Measurements from ENCODE around the gene PTK6. TPM values are rescaled to one million over a fixed set of nuclear protein-coding genes. Genes with fewer than 3 reads are reported as not detected.
"Not testable (repeated sequence)": the region's sequence is repeated elsewhere in the genome, so short reads cannot be mapped to it uniquely, and the experiment has no call there.

The PTK6 gene
- total RNA-seq, 4 donors from 2014 or later = under 0.01 TPM; not detected in 2

DNA sequence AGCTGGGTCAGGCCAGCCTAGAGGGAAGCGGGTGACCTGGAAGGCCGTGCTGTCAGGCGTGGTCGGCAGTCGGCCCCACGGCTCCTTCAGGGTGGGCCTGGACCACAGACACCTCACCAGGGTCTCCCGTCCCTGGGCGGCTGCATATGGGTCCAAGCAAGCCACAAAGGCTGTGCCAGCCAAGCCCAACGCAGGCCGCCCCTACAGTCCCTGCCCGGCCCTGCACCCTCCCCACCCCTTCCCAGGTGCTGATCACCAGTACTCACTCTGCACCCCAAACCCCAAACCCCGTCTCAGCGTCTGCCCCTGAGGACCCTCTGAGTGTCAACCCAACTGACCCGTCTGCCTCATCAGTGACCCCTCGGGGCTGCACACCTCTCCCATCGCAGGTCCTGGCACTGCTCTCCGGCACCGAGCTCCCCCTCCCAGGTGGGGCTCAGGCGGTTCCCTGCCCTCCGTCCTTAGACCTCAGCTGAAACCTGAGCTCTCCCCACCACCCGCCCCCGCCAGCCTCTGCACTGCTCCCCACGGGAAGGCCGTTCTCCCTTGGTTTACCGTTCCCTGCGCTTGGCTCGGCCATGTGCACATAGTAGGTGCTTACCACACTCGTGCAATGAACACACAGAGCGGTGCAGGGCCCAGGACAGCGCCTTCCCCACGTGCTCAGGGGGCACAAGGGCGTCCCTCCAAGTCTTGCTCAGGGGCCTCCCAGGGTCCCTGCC lies 18.1 kb downstream of the PTK6 start:
- TF ChIP-seq POLR2A (IDR thresholded peaks at IDR 0.05) = no peak
- TF ChIP-seq, protein P1, sequence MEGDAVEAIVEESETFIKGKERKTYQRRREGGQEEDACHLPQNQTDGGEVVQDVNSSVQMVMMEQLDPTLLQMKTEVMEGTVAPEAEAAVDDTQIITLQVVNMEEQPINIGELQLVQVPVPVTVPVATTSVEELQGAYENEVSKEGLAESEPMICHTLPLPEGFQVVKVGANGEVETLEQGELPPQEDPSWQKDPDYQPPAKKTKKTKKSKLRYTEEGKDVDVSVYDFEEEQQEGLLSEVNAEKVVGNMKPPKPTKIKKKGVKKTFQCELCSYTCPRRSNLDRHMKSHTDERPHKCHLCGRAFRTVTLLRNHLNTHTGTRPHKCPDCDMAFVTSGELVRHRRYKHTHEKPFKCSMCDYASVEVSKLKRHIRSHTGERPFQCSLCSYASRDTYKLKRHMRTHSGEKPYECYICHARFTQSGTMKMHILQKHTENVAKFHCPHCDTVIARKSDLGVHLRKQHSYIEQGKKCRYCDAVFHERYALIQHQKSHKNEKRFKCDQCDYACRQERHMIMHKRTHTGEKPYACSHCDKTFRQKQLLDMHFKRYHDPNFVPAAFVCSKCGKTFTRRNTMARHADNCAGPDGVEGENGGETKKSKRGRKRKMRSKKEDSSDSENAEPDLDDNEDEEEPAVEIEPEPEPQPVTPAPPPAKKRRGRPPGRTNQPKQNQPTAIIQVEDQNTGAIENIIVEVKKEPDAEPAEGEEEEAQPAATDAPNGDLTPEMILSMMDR (IDR thresholded peaks at IDR 0.05) = no peak
- Histone ChIP-seq H3K27me3 (no peaks in the 10 kb centered on the region), H3K4me1 (peaks cover 0 to 26% of the 10 kb centered on the region in 2 donors), H3K9me3 (no peaks in the 10 kb centered on the region), H3K27ac (peak overlapping the region; percentile 90 to 93), H3K4me3 (peak overlapping the region; percentile 77 to 94), H3K36me3 (no peaks in the 10 kb centered on the region)
- peak in 1 of 2 donors; percentile 26 for DNase-seq
- intact Hi-C loops (cut with DNase I; ENCODE audit: low total_unique reads) = no loop called here

DNA sequence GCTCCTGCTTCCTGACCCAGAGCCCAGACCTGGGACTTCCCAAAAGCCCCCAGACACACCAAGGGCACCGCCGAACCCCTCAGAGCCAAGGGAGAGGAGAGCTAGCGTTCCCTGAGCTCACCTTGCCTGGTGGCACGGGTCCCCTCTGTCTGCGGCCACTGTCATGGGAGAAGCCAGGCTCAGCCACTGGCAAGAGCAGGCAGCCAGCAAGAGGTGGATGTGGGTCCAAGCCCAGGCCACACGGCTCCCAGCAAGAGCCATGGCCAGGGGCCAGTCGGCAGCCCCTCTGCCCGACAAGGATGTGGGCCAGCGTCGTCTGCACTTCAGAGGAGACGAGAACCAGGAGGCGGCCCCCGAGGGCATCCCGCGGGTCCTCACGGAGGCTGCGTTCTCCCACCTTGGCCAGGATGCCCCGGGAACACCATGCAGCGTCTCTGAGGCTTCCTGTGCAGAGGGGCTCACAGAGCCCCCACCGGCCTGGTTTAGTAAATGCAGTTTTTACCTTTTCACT lies 18.8 kb downstream of the PTK6 start:
- peak in 1 of 2 donors; percentile 20 for DNase-seq
- no peak overlapping the region for H3K4me3 ChIP-seq
- H3K4me1 ChIP-seq = peaks cover 0 to 26% of the 10 kb centered on the region in 2 donors
- H3K9me3 ChIP-seq = no peaks in the 10 kb centered on the region
- no peaks in the 10 kb centered on the region for H3K36me3 ChIP-seq
- H3K27me3 ChIP-seq = no peaks in the 10 kb centered on the region
- no peak overlapping the region for H3K27ac ChIP-seq
- TF ChIP-seq POLR2A (IDR thresholded peaks at IDR 0.05) = no peak
- TF ChIP-seq, protein P1 (IDR thresholded peaks at IDR 0.05) = no peak
- intact Hi-C loops (cut with DNase I; ENCODE audit: low total_unique reads) = no loop called here

DNA sequence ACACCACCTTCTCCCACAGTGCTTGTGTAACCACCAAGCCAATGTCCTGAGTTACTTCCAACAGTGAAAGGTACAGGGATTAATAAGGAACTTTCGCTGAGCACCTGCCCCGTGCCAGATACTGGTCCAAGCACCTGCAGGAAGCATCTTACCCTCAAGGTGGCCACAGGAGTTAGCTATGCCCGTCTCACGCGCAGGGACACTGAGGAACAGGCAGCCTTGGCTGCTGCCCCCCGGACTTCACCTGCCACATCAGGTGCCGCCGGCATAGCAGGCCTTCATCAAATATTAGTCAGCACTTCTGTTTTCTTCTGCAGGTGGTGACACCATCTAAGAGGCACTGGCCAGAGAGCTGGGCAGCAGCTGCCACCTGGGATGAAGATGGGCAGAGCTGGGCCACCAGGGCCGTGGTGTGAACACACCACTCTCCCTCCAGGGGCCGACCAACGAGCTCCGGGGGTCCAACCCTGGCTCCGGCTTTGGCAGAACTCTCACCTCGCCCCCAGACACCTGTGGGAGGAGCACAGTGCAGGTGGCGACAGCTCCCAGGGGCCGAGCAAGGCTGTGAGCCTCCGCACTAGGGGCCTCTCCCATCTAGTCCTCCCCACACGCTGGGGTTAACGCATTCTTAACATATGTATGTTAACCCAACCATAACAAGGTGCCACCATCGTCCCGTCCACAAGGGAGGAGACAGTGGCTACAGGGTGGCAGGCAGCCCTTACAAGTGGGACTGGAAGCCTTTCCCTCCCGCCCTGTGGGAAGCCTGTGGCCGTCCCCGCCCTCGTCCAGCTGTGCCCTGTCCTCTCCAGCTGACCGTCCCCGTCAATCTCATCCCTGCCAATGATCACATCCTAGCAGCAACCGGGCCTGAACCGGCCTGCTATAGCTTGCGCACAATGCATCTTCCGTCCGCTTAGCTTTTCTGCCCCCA lies 19.5 kb downstream of the PTK6 start:
- intact Hi-C loops (cut with DNase I; ENCODE audit: low total_unique reads) = no loop called here
- no peak for TF ChIP-seq POLR2A (IDR thresholded peaks at IDR 0.05)
- TF ChIP-seq, protein P1 (IDR thresholded peaks at IDR 0.05) = no peak
- DNase-seq = no peak
- H3K9me3 ChIP-seq = no peaks in the 10 kb centered on the region
- no peaks in the 10 kb centered on the region for H3K36me3 ChIP-seq
- H3K27ac ChIP-seq = no peak overlapping the region
- no peak overlapping the region for H3K4me3 ChIP-seq
- peaks cover 0 to 24% of the 10 kb centered on the region in 2 donors for H3K4me1 ChIP-seq
- H3K27me3 ChIP-seq = no peaks in the 10 kb centered on the region

DNA sequence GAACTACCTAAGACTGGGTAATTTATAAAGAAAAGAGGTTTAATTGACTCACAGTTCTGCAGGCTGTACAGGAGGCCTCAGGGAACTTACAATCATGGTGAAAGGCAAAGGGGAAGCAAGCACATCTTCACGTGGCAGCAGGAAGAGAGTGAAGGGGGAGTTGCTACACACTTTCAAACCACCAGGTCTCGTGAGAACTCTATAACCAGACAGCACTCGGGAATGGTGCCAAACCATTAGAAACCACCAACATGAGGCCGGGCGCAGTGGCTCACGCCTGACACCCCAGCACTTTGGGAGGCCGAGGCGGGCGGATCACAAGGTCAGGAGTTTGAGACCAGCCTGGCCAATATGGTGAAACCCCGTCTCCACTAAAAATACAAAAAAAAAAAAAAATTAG lies 22.7 kb downstream of the PTK6 start:
- intact Hi-C loops (cut with DNase I; ENCODE audit: low total_unique reads); H3K4me1 ChIP-seq; DNase-seq; H3K36me3 ChIP-seq; H3K27ac ChIP-seq; H3K4me3 ChIP-seq; H3K9me3 ChIP-seq; H3K27me3 ChIP-seq: not testable (repeated sequence)

DNA sequence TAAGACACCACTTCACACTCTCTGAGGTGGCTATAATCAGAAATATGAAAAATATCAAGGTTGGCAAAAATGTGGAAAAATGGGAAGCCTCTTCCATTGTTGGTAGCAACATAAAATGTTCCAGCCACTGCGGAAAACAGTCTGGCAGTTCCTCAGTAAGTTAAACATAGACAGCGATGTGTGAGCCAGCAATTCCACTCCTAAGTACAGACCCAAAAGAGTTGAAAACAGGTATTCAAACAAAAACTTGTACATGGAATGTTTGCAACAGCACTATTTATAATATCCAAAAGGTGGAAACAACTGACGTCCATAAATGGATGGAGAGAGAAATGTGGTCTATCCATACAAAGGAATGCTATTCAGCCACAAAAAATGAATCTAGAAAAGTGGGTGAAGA lies 24.0 kb downstream of the PTK6 start:
- DNase-seq = no peak
- Histone ChIP-seq H3K36me3 (no peaks in the 10 kb centered on the region), H3K9me3 (no peaks in the 10 kb centered on the region), H3K27ac (no peak overlapping the region), H3K27me3 (peaks cover 0 to 3% of the 10 kb centered on the region in 2 donors), H3K4me1 (no peaks in the 10 kb centered on the region), H3K4me3 (no peak overlapping the region)
- intact Hi-C loops (cut with DNase I; ENCODE audit: low total_unique reads) = no loop called here
- TF ChIP-seq, protein P1 (IDR thresholded peaks at IDR 0.05) = no peak
- no peak for TF ChIP-seq POLR2A (IDR thresholded peaks at IDR 0.05)
